ENCODE data around the gene CDHR1. TPM values are rescaled to one million over a fixed set of nuclear protein-coding genes. Genes with fewer than 3 reads are reported as not detected.

The CDHR1 gene
- total RNA-seq, 4 donors from 2014 or later, result 0.27 TPM; not detected in 3

DNA sequence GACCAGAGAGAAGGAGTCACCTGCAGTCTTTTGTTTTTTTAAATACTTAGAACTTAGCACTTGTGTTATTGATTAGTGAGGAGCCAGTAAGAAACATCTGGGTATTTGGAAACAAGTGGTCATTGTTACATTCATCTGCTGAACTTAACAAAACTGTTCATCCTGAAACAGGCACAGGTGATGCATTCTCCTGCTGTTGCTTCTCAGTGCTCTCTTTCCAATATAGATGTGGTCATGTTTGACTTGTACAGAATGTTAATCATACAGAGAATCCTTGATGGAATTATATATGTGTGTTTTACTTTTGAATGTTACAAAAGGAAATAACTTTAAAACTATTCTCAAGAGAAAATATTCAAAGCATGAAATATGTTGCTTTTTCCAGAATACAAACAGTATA lies 41.6 kb upstream of the CDHR1 start:
- Histone ChIP-seq H3K27me3 (no peaks in the 10 kb centered on the region), H3K4me3 (no peak overlapping the region), H3K36me3 (peaks cover 0 to 74% of the 10 kb centered on the region in 2 donors), H3K27ac (no peak overlapping the region), H3K9me3 (no peaks in the 10 kb centered on the region), H3K4me1 (no peaks in the 10 kb centered on the region)
- no peak for ATAC-seq
- TF ChIP-seq POLR2A (IDR thresholded peaks at IDR 0.05), result no peak
- TF ChIP-seq, protein P1, sequence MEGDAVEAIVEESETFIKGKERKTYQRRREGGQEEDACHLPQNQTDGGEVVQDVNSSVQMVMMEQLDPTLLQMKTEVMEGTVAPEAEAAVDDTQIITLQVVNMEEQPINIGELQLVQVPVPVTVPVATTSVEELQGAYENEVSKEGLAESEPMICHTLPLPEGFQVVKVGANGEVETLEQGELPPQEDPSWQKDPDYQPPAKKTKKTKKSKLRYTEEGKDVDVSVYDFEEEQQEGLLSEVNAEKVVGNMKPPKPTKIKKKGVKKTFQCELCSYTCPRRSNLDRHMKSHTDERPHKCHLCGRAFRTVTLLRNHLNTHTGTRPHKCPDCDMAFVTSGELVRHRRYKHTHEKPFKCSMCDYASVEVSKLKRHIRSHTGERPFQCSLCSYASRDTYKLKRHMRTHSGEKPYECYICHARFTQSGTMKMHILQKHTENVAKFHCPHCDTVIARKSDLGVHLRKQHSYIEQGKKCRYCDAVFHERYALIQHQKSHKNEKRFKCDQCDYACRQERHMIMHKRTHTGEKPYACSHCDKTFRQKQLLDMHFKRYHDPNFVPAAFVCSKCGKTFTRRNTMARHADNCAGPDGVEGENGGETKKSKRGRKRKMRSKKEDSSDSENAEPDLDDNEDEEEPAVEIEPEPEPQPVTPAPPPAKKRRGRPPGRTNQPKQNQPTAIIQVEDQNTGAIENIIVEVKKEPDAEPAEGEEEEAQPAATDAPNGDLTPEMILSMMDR (IDR thresholded peaks at IDR 0.05 in 4 of 5, conservative IDR thresholded peaks at IDR 0.05 in 1 of 5), result no peak
- DNase-seq, result no peak
- in situ Hi-C loops (cut with MboI; ENCODE audit: low sequenced_read_pairs in 4 of 4), result no loop called here
- intact Hi-C loops (cut with DNase I; ENCODE audit: low total_unique reads), result no loop called here

DNA sequence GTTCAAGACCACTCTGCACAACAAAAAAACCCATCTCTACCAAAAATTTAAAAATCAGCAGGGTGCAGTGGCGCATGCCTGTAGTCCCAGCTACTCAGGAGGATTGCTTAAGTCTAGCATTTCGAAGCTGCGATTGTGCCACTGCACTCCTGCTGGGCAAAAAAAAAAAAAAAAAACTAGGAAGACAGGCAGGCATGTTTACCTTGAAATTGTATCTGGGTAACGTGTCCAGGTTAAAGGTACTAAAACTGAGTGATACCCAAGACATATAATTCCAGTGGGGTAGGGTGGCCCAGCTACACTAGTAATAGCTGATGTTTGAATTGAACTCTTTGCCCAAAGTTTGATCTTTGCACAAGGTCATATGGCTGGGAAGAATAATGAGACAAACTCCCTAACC lies 38.8 kb upstream of the CDHR1 start:
- in situ Hi-C loops (cut with MboI; ENCODE audit: low sequenced_read_pairs in 4 of 4), result no loop called here

DNA sequence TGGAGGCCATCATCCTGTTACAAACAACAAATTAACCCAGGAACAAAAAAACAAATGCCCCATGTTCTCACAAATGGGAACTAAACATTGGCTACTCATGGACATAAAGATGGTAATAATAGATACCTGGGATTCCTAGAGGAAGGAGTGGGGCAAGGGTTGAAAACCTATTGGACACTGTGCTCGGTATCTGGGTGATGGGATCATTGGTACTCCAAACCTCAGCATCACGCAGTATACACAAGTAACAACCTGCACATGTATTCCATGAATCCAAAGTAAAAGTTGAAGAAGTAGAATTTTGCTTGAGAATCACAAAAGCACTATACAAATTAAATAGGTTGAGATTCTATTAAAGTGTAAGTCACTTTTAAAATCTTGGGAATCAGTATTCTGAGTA lies 38.3 kb upstream of the CDHR1 start:
- in situ Hi-C loops (cut with MboI; ENCODE audit: low sequenced_read_pairs in 4 of 4), result no loop called here

More for the DNA sequence above, 38.8 kb upstream of the CDHR1 start:
- no peaks in the 10 kb centered on the region for H3K9me3 ChIP-seq
- no peaks in the 10 kb centered on the region for H3K27me3 ChIP-seq
- H3K27ac ChIP-seq, result no peak overlapping the region
- no peak for ATAC-seq
- peaks cover 0 to 47% of the 10 kb centered on the region in 2 donors for H3K36me3 ChIP-seq
- intact Hi-C loops (cut with DNase I; ENCODE audit: low total_unique reads), result no loop called here
- TF ChIP-seq, protein P1 (IDR thresholded peaks at IDR 0.05 in 4 of 5, conservative IDR thresholded peaks at IDR 0.05 in 1 of 5), result no peak
- no peak for TF ChIP-seq POLR2A (IDR thresholded peaks at IDR 0.05)
- H3K4me3 ChIP-seq, result no peak overlapping the region
- no peak for DNase-seq
- no peaks in the 10 kb centered on the region for H3K4me1 ChIP-seq

DNA sequence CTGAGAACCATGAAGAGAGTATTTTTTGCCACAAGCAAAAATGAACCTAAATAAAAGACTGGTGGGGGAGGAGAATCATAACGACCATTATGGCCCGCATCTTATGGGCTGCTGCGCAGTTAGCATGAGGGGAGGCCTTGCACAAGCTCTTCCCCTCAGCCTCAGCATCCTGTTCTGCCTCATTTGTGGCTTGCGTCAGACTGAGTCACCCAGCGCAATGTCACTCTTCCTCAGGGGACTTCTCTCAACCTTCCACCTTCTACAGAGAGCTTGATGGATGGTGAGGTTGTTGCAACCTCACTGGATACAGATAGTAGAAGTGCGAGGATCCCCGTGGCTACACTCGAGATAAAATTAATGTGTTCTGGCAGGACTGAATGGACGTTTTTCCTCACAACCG lies 37.6 kb upstream of the CDHR1 start:
- H3K4me1 ChIP-seq, result no peaks in the 10 kb centered on the region
- no peak overlapping the region for H3K4me3 ChIP-seq
- ATAC-seq (peak in 1 of 2 donors; percentile 37), DNase-seq (no peak)
- H3K9me3 ChIP-seq, result no peaks in the 10 kb centered on the region
- peaks cover 0 to 4% (median 3%) of the 10 kb centered on the region in 3 donors for H3K27me3 ChIP-seq
- H3K27ac ChIP-seq, result no peak overlapping the region
- H3K36me3 ChIP-seq, result peaks cover 0 to 34% of the 10 kb centered on the region in 2 donors
- in situ Hi-C loops (cut with MboI; ENCODE audit: low sequenced_read_pairs in 4 of 4), result no loop called here
- TF ChIP-seq POLR2A (IDR thresholded peaks at IDR 0.05), result no peak
- TF ChIP-seq, protein P1 (IDR thresholded peaks at IDR 0.05 in 4 of 5, conservative IDR thresholded peaks at IDR 0.05 in 1 of 5), result no peak
- intact Hi-C loops (cut with DNase I; ENCODE audit: low total_unique reads), result no loop called here

More for the DNA sequence above, 38.3 kb upstream of the CDHR1 start:
- H3K27me3 ChIP-seq, result no peaks in the 10 kb centered on the region
- H3K4me1 ChIP-seq, result no peaks in the 10 kb centered on the region
- peaks cover 0 to 42% of the 10 kb centered on the region in 2 donors for H3K36me3 ChIP-seq
- no peak overlapping the region for H3K27ac ChIP-seq
- H3K4me3 ChIP-seq, result no peak overlapping the region
- no peak for DNase-seq
- no peaks in the 10 kb centered on the region for H3K9me3 ChIP-seq
- no peak for ATAC-seq
- TF ChIP-seq, protein P1 (IDR thresholded peaks at IDR 0.05 in 4 of 5, conservative IDR thresholded peaks at IDR 0.05 in 1 of 5), result no peak
- TF ChIP-seq POLR2A (IDR thresholded peaks at IDR 0.05), result no peak
- intact Hi-C loops (cut with DNase I; ENCODE audit: low total_unique reads), result no loop called here

DNA sequence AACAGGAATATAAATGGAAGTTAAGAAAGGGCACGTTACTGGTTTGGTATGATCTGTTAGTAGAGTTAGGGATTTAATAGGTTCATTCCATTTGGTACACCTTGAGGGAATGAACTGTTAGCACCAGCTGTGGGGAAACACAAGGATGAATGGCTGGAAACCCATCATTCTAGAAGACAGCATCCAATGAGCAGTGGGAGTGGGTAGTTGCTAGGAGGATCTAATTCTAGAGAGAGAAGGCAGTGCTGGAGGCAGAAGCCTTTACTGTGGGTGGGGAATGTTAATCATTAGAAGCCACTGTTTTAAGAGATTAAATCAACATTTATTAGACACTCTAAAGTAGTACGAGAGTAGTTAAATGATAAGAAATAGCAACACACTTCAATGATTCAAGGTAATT lies 36.3 kb upstream of the CDHR1 start:
- no peak for DNase-seq
- TF ChIP-seq POLR2A (IDR thresholded peaks at IDR 0.05), result no peak
- TF ChIP-seq, protein P1 (IDR thresholded peaks at IDR 0.05 in 4 of 5, conservative IDR thresholded peaks at IDR 0.05 in 1 of 5), result no peak
- H3K36me3 ChIP-seq, result peaks cover 0 to 21% of the 10 kb centered on the region in 2 donors
- H3K9me3 ChIP-seq, result no peaks in the 10 kb centered on the region
- no peak for ATAC-seq
- peaks cover 3 to 7% (median 5%) of the 10 kb centered on the region in 3 donors for H3K27me3 ChIP-seq
- no peak overlapping the region for H3K27ac ChIP-seq
- no peaks in the 10 kb centered on the region for H3K4me1 ChIP-seq
- H3K4me3 ChIP-seq, result no peak overlapping the region
- in situ Hi-C loops (cut with MboI; ENCODE audit: low sequenced_read_pairs in 4 of 4) (no loop called here), intact Hi-C loops (cut with DNase I; ENCODE audit: low total_unique reads) (no loop called here)

All from gastrocnemius medialis (tissue), 4 donors.